GM12873 (cell line): Measurements from ENCODE around the gene TSNAXIP1.

Experiments used
- CTCF ChIP-seq: IDR thresholded peaks from 2 replicates; pipeline ENCODE4 v1.5.1; 2012; ENCODE audit warnings: low read depth, mild to moderate bottlenecking, moderate library complexity, low read length, control low read depth; ENCODE audit not compliant: insufficient read depth; ENCODE audit errors: missing control alignments

The TSNAXIP1 gene

GRCh38 chr16:67846320-67847063 is 39.8 kb downstream of the TSNAXIP1 start, which contains the start of gene NUTF2:
Gene NUTF2 (plus strand): TSS chr16:67846933. CDS start chr16:67865131, 18,198 bp downstream.
- no peak for TF ChIP-seq CTCF

- no peak for TF ChIP-seq CTCF
Observed at GRCh38 chr16:67847064-67847861, 40.6 kb downstream of the TSNAXIP1 start, which contains the start of gene CENPT. Gene CENPT (minus strand): TSS chr16:67847693. CDS start chr16:67833859, 13,834 bp downstream.

- no peak for TF ChIP-seq CTCF
Observed at GRCh38 chr16:67848118-67848517, 41.4 kb downstream of the TSNAXIP1 start.

- TF ChIP-seq CTCF: no peak
Observed at GRCh38 chr16:67853670-67854069, 47.0 kb downstream of the TSNAXIP1 start.

GRCh38 chr16:67855789-67856188 is 49.1 kb downstream of the TSNAXIP1 start:
- no peak for TF ChIP-seq CTCF

GRCh38 chr16:67856927-67857546 is 50.3 kb downstream of the TSNAXIP1 start:
- TF ChIP-seq CTCF: no peak
